Ureter (tissue), 1 donor: ENCODE results near the gene MEG3. TPM values are rescaled to one million over a fixed set of nuclear protein-coding genes. Genes with fewer than 3 reads are reported as not detected.
"Not testable (repeated sequence)": the region's sequence is repeated elsewhere in the genome, so short reads cannot be mapped to it uniquely, and the experiment has no call there.

ENCODE experiments used
- DNase-seq: peaks from one replicate; pipeline ENCODE4 v3.0.0-alpha.2; 2020; ENCODE audit warnings: low spot score
- total RNA-seq: library from RNA; stranded (reverse); gene quantifications from one replicate; pipeline ENCODE4 v1.2.4, GENCODE V29; 2023
- donor health status: DM: yes; HTN: yes; CAD: no.

MEG3 gene
- total RNA-seq, 1 donor from 2014 or later, result 77.9 TPM

GRCh38 chr14:100788942-100789341 lies 37.0 kb upstream of the MEG3 start:
- no peak for DNase-seq

GRCh38 chr14:100789460-100790417 lies 36.2 kb upstream of the MEG3 start:
- no peak for DNase-seq

GRCh38 chr14:100790502-100791347 lies 35.2 kb upstream of the MEG3 start:
- no peak for DNase-seq

- DNase-seq, result no peak
Measured at GRCh38 chr14:100791348-100791735, 34.6 kb upstream of the MEG3 start.

GRCh38 chr14:100791995-100792394 lies 33.9 kb upstream of the MEG3 start:
- DNase-seq, result no peak

- no peak for DNase-seq
Measured at GRCh38 chr14:100796946-100797345, 29.0 kb upstream of the MEG3 start.

GRCh38 chr14:100800041-100800440 lies 25.9 kb upstream of the MEG3 start:
- DNase-seq, result no peak

GRCh38 chr14:100801433-100801832 lies 24.5 kb upstream of the MEG3 start:
- DNase-seq, result not testable (repeated sequence)

- no peak for DNase-seq
Measured at GRCh38 chr14:100802179-100802578, 23.7 kb upstream of the MEG3 start.

- no peak for DNase-seq
Measured at GRCh38 chr14:100802766-100803165, 23.2 kb upstream of the MEG3 start.

- no peak for DNase-seq
Measured at GRCh38 chr14:100803226-100803625, 22.7 kb upstream of the MEG3 start.

GRCh38 chr14:100803676-100804075 lies 22.2 kb upstream of the MEG3 start:
- DNase-seq, result no peak

- DNase-seq, result no peak
Measured at GRCh38 chr14:100804138-100804537, 21.8 kb upstream of the MEG3 start.

GRCh38 chr14:100804558-100805309 lies 21.2 kb upstream of the MEG3 start:
- no peak for DNase-seq

- no peak for DNase-seq
Measured at GRCh38 chr14:100806386-100806785, 19.5 kb upstream of the MEG3 start.

GRCh38 chr14:100807496-100807895 lies 18.4 kb upstream of the MEG3 start:
- DNase-seq, result no peak

- no peak for DNase-seq
Measured at GRCh38 chr14:100807979-100808734, 17.8 kb upstream of the MEG3 start.

GRCh38 chr14:100810435-100810834 lies 15.5 kb upstream of the MEG3 start:
- DNase-seq, result no peak

- no peak for DNase-seq
Measured at GRCh38 chr14:100810861-100811461, 15.0 kb upstream of the MEG3 start.

GRCh38 chr14:100813291-100813690 lies 12.6 kb upstream of the MEG3 start:
- no peak for DNase-seq
